Activated naive CD4-positive, alpha-beta T cell treated with anti-CD3 and anti-CD28 coated beads, Interleukin-2, amount 50 U/mL, for 72 hours (primary cell): ENCODE data around the gene PRKCB. TPM values are rescaled to one million over a fixed set of nuclear protein-coding genes. Genes with fewer than 3 reads are reported as not detected.
"Not testable (repeated sequence)": the region's sequence is repeated elsewhere in the genome, so short reads cannot be mapped to it uniquely, and the experiment has no call there.

Source experiments
- ATAC-seq, 2 donors: fragments of 150-1000 bp; cut with Tn5 transposase; 2 replicates each; pipeline ENCODE4 v1.10.0; 2021; ENCODE audit warnings: mild to moderate bottlenecking in 2 of 2, moderate library complexity in 2 of 2
- DNase-seq, 2 donors: peaks; one replicate each; pipeline ENCODE4 v3.0.0; 2021 to 2022; ENCODE audit warnings: low spot score in 2 of 2
- H3K27ac Mint-ChIP-seq, 2 donors: one replicate each; pipeline ENCODE4 v1.8.0; 2022; ENCODE audit warnings: mild to moderate bottlenecking in 2 of 2, mixed read lengths in 2 of 2
- H3K36me3 Mint-ChIP-seq, 2 donors: one replicate each; pipeline ENCODE4 v1.8.0; 2022; ENCODE audit warnings: mixed read lengths in 2 of 2
- H3K9me3 Mint-ChIP-seq, 2 donors: one replicate each; pipeline ENCODE4 v1.8.0; 2022; ENCODE audit warnings: mixed read lengths in 2 of 2
- total RNA-seq, 2 donors: library from RNA; stranded (reverse); gene quantifications; one replicate each; pipeline ENCODE4 v1.2.3, GENCODE V29; 2022

The PRKCB gene
- total RNA-seq, 2 donors from 2014 or later: 47.8 to 89.9 TPM

DNA sequence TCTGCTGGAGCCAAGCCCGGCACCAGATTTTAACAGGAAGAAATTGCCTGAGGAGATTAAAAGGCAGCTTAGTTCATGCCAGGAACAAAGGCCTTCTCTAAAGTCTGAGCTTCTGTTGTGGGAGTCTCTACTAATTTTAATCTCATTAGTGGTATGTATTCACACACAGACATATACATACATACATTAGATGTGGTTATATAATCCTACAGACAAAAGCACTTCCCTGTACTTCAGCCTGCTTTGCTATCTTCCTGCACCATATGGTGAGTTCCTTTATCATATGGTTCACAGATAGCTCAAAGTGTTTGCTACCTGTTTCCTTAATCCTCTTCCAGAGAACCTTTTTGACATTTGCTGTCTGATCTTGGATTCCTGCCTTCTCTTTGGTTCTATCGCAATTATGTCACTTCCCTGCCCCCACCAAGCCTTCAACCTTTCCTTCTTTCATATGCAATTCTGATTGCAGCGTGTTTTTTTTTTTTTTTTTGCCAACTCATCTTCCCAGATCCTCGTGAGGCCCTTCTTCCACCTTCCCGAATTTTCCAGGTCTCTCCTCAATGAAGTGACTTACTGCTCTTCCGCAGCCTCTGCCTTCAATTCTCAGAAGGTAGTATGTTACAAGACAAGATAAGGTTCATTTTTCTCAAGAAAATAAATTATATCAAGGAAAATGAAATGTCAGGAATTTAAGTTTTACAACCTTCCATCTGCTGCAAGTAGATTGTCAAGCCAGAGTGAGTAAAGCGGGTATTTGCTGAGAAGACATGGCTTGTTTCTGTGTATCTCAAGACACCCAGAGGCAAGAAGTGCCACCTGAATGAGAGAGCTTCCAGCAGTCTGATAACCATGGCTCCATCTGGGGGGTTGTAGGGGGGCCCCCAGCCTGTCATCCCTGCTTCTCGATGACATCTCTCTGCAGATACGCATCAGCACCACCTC is 300.1 kb downstream of the PRKCB start:
- DNase-seq (no peak), ATAC-seq (no peak)
- H3K9me3 Mint-ChIP-seq: no peaks in the 10 kb centered on the region
- peak overlapping the region in 1 of 2 donors; percentile 58 for H3K27ac Mint-ChIP-seq
- H3K36me3 Mint-ChIP-seq: peaks cover 9 to 26% of the 10 kb centered on the region in 2 donors

DNA sequence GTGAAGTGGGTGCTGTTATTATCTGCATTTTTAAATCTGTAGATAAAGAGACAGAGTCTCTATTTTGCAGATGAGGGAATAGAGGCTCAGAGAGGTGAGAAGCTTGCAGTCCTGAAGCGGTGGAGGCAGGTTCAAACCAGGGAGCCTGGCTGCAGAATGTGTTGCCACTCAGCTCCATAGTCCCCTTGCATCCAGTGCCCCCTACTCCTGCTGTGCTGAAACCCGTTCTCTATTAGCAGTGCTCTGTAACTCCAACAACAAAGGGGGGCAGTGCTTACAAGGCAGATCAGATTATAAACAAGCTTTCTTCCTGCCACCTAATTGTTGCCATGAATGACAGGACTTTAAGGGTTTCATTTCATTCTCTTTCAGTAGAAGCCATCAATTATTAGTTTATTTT is 302.2 kb downstream of the PRKCB start:
- Mint-ChIP-seq H3K27ac (no peak overlapping the region), H3K9me3 (no peaks in the 10 kb centered on the region), H3K36me3 (peaks cover 14 to 20% of the 10 kb centered on the region in 2 donors)
- ATAC-seq: no peak
- DNase-seq: no peak

DNA sequence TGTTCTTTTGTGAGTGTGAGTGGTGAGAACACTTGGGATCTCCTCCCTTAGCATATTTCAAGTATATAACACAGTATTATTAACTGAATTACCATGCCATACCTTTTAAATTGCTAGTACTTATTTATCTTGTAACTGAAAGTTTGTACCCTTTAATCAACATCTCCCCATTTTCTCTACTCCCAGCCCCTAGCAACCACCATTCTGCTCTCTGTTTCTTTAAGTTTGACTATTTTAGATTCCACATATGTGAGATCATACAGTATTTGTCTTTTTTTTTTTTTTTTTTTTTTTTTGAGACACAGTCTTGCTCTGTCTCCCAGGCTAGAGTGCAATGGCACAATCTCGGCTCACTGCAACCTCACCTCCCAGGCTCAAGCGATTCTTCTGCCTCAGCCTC is 302.8 kb downstream of the PRKCB start:
- Mint-ChIP-seq H3K36me3 (peaks cover 14% of the 10 kb centered on the region in 2 donors), H3K9me3 (no peaks in the 10 kb centered on the region), H3K27ac (peak overlapping the region in 1 of 2 donors; percentile 8)
- ATAC-seq: peak in 1 of 2 donors; percentile 8
- no peak for DNase-seq

DNA sequence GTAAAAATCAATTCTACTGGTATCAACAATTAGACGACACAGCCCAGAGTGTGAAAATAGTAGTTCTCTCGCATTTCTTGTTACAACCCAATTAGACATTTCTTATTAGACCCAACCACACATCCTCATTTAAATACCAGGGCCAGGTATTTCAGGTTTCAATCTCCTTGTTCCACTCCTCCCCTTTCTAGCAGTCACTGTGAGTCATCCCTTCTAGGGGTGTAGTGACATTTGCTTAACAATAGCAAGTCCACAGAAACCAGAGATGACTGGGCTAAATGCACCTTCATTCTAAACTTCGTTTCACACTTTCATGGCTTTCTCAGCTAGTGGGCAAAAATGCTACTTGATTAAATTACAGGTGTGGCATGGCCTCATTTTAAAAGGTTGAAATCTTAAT is 303.5 kb downstream of the PRKCB start:
- Mint-ChIP-seq H3K27ac (peak overlapping the region; percentile 33 to 70), H3K9me3 (no peaks in the 10 kb centered on the region), H3K36me3 (peaks cover 13 to 14% of the 10 kb centered on the region in 2 donors)
- peak in 1 of 2 donors; percentile 35 for DNase-seq
- ATAC-seq: peak; percentile 99

DNA sequence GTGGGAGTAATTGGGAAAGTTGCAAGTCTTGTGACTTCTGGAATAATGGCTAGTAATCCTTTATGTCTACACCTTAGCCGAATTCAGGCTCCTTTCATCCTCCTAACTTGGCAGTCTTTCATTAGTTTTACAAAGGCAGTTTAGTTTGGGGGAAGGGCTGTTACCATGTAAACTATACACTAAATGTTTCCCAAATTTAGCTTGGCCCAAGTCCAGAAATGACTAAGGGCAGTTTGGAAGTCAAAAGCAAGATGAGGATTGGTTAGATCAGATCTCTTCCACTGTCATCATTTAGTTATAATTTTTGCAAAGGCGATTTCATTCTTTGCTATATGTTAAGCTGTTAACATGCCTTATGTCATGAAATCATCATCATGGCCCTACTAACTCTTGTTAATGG is 304.9 kb downstream of the PRKCB start:
- Mint-ChIP-seq H3K36me3 (peaks cover 14 to 20% of the 10 kb centered on the region in 2 donors), H3K9me3 (peaks cover 0 to 6% of the 10 kb centered on the region in 2 donors), H3K27ac (no peak overlapping the region)
- DNase-seq (no peak), ATAC-seq (no peak)

DNA sequence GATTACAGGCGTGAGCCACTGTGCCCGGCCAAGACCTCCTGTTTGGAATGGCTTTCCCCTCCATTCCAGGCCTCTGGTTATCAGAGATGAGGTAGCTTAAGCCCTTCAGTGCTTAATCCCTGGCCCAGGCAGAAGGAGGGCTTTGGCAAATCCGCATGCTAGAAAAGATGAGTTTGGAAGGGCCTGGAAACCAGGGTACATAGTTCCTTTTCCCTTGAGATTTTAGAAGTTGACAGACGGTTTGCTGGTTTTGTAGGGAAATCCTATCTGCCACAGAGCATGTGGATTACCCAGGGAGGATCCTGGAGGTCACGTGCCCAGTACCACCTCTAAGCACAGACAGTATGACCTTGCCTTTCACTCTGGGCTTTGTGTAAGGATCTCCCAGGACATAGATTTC is 305.7 kb downstream of the PRKCB start:
- Mint-ChIP-seq H3K27ac (no peak overlapping the region), H3K9me3 (peaks cover 0 to 6% of the 10 kb centered on the region in 2 donors), H3K36me3 (peaks cover 14 to 20% of the 10 kb centered on the region in 2 donors)
- DNase-seq (no peak), ATAC-seq (no peak)

DNA sequence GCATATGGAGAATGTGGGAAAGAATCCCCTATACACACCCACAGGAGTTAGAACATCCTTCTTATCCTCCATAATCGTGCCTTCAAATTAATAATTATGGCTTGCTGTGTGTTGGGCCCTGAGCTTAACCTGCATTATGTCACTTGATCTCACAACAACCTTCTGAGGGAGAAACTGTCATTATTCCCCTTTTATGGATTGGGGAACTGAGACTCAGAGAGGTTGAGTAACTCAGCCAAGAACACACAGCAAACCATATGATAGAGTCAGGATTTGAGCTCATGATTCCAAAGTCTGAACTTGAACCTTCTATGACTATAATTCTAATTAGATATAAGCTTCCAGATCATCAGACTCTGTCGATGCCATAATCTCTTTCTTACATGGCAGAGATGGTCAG is 306.1 kb downstream of the PRKCB start:
- no peak overlapping the region for H3K27ac Mint-ChIP-seq
- ATAC-seq (no peak), DNase-seq (no peak)
- peaks cover 0 to 6% of the 10 kb centered on the region in 2 donors for H3K9me3 Mint-ChIP-seq
- peaks cover 14 to 20% of the 10 kb centered on the region in 2 donors for H3K36me3 Mint-ChIP-seq

DNA sequence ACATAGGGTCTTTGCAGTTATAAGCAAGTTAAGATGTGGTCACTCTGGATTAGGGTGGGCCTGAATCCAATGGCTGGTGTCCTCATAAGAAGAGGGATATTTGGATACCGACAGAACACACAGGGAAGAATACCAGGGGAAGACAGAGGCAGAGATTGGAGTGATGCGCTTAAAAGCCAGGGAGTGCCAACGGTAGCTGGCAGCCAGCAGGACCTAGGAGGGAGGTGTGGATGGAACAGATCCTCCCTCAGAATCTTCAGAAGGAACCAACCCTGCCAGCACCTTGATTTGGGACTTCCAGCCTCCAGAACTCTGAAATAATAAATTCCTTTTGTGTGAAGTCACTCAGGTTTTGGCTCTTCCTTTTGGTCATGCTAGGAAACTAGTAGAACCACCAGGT is 310.1 kb downstream of the PRKCB start:
- DNase-seq (no peak), ATAC-seq (no peak)
- no peak overlapping the region for H3K27ac Mint-ChIP-seq
- peaks cover 0 to 6% of the 10 kb centered on the region in 2 donors for H3K9me3 Mint-ChIP-seq
- peaks cover 6 to 7% of the 10 kb centered on the region in 2 donors for H3K36me3 Mint-ChIP-seq

DNA sequence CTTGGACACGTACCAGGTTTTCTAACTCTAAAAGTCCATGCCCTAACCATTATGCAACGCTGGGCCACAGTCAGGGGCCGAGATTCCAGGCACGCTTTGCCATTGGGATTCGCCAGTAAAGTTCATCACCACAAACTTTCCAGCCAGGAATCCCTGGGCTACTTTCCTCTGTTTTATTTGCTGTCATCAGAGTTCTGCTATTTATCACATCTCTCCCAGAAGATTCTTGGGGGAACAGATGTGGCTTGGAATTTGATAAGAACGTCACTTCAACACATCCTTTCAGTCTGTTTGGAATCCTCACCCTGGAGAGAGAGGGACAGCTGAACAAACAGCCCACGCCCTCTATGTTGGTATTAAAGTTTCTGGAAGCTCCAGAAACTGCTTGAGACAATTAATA is 310.7 kb downstream of the PRKCB start:
- Mint-ChIP-seq H3K27ac (no peak overlapping the region), H3K36me3 (peaks cover 5 to 12% of the 10 kb centered on the region in 2 donors), H3K9me3 (peaks cover 0 to 9% of the 10 kb centered on the region in 2 donors)
- DNase-seq (no peak), ATAC-seq (no peak)

DNA sequence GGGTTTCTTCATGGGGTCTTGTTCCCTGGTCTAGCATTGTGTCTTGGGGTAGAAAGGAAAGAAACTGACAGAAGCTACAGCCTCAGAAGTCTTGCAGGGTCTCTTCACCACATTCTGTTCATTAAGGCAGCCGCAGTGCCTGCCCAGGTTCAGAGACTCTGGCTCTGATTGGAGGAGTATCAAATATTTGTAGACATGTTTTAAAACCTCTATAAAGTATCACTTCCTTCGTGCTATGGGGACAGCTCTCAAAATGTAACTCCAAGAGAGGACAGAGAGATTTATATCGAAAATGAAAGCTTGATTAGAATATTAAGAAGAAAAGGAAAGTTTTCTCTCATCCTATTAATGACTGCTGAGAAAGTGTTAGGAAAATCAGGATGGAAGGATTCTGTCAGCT is 313.3 kb downstream of the PRKCB start:
- ATAC-seq (no peak), DNase-seq (no peak)
- no peak overlapping the region for H3K27ac Mint-ChIP-seq
- peaks cover 0 to 26% of the 10 kb centered on the region in 2 donors for H3K36me3 Mint-ChIP-seq
- peaks cover 3 to 15% of the 10 kb centered on the region in 2 donors for H3K9me3 Mint-ChIP-seq

DNA sequence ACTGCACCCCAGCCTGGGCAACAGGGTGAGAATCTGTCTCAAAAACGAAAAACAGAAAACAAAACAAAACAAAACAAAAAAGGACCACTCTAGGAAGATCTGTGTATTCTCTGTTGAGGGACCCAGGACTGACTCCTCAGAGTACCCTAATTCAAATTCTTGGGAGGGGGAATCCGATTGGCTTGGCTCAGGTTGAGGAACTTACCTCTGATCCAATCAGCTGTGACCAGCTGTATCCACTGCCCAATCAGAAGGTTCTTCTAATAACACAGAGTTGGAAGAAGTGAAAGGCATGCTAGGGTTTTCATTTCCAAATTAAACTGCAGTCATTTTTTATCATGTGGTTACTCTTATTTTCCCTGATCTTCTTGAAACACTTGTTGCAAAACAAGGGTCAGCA is 314.5 kb downstream of the PRKCB start:
- Mint-ChIP-seq H3K9me3 (peaks cover 3 to 9% of the 10 kb centered on the region in 2 donors), H3K36me3 (peaks cover 7 to 30% of the 10 kb centered on the region in 2 donors), H3K27ac (peak overlapping the region; percentile 25 to 36)
- ATAC-seq (no peak), DNase-seq (no peak)

DNA sequence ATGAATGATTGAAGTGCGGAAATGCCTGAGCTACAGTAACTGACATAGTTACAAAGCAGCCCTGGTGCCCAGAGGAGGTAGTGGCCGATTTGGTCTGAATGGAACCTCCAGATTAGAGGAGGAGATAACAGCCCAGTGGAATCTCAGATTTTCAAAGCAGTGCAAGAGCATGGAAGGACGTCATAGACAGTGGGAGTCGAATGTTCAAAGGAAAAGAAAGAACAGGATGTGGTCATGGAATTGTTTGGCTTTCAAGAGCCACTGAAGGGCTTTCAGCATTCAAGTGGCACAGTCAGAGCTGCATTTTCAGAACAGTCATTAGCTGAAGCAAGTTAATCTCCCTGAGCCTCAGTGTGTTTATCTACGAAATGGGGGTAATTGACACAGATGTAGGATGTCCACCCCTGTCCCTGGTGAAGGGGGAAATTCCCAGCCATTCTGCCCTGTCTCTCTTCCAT is 315.7 kb downstream of the PRKCB start:
- peaks cover 3 to 13% of the 10 kb centered on the region in 2 donors for H3K9me3 Mint-ChIP-seq
- peak overlapping the region; percentile 80 to 82 for H3K27ac Mint-ChIP-seq
- peak; percentile 82 to 92 for ATAC-seq
- DNase-seq: peak in 1 of 2 donors; percentile 15
- H3K36me3 Mint-ChIP-seq: peaks cover 17 to 42% of the 10 kb centered on the region in 2 donors

DNA sequence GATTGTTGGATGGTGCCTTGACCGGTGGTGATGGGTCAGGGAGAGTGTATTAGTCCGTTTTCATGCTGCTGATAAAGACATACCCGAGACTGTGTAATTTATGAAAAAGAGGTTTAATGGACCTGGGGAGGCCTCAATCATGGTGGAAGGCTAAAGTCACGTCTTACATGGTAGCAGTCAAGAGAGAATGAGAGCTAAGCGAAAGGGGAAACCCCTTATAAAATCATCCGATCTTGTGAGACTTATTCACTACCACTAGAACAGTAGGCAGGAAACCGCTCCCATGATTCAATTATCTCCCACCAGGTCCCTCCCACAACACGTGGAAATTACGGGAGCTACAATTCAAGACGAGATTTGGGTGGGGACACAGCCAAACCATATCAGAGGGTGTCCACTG is 316.3 kb downstream of the PRKCB start:
- ATAC-seq: peak in 1 of 2 donors; percentile 62
- peaks cover 17 to 48% of the 10 kb centered on the region in 2 donors for H3K36me3 Mint-ChIP-seq
- not testable (repeated sequence) for DNase-seq
- peak overlapping the region; percentile 80 to 82 for H3K27ac Mint-ChIP-seq
- peaks cover 3 to 13% of the 10 kb centered on the region in 2 donors for H3K9me3 Mint-ChIP-seq

DNA sequence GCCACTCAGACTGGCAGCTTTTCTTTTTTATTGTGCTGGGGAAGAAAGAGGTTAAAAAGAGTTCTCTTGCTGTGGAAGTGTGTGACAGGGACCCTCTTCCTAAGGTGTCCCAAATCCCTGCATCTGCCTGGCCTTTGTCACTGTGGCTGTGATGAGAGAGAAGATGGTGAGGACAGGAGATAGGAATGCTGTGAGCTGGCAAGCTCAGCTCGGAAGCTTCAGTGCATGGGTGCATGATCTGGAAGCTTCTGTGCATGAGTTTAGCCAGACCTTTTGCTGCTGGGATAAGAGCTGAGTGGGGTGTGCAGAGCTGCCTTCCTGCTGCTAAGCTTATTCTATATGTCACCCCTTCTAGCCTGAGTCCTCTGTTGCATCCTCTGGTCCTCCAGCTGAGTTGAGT is 317.0 kb downstream of the PRKCB start:
- no peak for DNase-seq
- H3K27ac Mint-ChIP-seq: peak overlapping the region in 1 of 2 donors; percentile 82
- peaks cover 3 to 19% of the 10 kb centered on the region in 2 donors for H3K9me3 Mint-ChIP-seq
- peaks cover 23 to 55% of the 10 kb centered on the region in 2 donors for H3K36me3 Mint-ChIP-seq
- no peak for ATAC-seq

DNA sequence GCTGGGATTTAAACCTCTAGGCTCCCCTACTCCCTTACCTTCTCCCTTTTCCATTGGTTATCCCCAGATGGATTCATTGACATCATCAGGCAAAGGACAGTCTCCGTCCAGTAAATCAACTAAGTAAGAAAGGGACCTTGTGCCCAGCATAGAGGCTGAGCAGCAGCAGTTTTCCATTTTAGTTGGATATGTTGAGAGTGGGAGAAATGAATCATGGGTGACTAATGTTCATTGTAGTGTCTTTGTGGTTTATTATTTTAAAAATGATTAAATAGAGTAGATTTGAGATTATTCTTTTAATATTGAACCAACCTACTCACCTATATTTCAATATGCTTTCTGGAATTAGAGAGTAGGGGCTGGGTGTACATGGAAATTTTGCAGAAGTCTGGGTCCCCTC is 321.0 kb downstream of the PRKCB start:
- H3K9me3 Mint-ChIP-seq: peaks cover 3 to 15% of the 10 kb centered on the region in 2 donors
- peak in 1 of 2 donors; percentile 40 for ATAC-seq
- DNase-seq: no peak
- H3K36me3 Mint-ChIP-seq: peaks cover 25 to 50% of the 10 kb centered on the region in 2 donors
- H3K27ac Mint-ChIP-seq: no peak overlapping the region

DNA sequence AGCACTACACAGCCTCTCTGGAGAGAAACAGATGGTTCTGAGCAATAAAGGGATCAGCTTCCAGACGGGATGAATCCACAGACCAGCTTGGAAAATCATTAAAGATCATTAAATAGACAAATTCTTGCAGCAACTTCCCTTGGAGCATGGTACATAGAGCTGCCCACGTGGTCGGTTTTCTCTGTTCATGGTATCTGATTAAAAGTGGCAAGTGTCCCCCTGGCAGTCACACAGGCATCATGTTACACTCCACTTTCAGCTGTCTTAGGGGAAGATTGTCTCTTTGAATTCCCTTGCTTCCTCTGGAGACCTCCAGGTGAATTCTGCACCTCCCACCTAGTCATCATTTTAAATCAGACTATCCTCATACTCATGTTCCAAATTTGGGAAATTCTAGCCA is 328.2 kb downstream of the PRKCB start:
- peaks cover 0 to 19% of the 10 kb centered on the region in 2 donors for H3K36me3 Mint-ChIP-seq
- H3K9me3 Mint-ChIP-seq: no peaks in the 10 kb centered on the region
- H3K27ac Mint-ChIP-seq: no peak overlapping the region
- ATAC-seq (no peak), DNase-seq (no peak)

DNA sequence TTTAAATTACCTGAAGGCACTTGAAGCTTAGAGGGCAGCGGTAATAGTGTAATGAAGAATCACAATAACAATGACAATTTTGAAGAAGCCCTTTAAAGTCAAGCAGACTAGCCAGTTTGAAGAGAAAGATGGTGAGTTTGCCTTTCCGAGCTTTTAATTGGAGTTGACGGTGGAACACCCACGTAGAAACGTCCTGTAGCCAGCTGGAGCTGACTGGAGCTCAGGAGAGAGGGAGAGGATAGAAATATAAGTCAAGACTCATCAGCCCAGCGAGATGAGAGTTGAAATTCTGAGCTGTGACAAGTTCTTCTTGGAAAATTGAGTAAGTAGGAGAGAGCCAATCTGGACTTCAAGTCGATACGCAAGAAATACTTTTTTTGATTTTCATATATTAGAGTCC is 328.6 kb downstream of the PRKCB start:
- peaks cover 0 to 19% of the 10 kb centered on the region in 2 donors for H3K36me3 Mint-ChIP-seq
- no peak overlapping the region for H3K27ac Mint-ChIP-seq
- ATAC-seq: no peak
- no peaks in the 10 kb centered on the region for H3K9me3 Mint-ChIP-seq
- DNase-seq: no peak
